Measurements from ENCODE around the gene COL27A1. TPM values are rescaled to one million over a fixed set of nuclear protein-coding genes. Genes with fewer than 3 reads are reported as not detected.

The COL27A1 gene
- total and polyA plus RNA-seq, 2 donors (not counting 1 experiment from before 2014, with no cell fraction given): 0.16 to 0.27 TPM

DNA sequence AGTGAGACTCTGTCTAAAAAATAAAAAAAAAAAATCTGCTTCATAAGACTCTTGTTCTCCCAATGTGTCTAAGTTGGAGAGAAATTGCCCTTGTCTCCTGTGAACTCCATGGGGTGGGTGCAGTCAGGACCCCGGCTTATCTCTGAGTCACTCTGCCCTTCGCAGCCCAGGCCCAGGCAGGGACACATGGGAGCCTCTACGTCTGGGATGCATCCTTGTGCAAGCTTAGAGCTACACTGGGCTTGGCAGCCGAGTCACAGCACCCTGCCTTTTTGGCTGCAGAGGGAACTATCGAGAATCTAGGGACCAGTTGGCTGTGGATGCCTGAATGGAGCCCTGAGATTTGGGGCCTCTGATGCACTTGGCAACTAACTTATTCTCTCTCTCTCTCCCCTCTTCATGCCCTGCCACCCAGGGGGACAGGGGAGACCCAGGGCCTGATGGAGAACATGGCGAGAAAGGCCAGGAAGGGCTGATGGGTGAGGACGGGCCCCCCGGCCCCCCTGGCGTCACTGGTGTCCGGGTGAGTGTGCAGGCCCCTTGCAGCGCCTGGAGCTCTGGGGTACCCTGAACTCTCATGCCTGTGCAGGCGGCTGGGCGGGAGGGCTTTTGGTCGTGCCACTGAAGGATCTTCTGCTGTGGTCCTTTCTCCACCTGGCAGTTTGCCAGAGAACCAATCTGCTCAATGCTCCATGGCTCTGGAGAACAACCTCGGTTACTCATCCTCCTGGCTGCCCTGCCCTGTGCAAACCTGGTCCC, 120.1 kb downstream of the COL27A1 start:
- Histone ChIP-seq H3K4me2 (replicated peaks; ENCODE audit: low read depth, low read length, poor library complexity, severe bottlenecking) (no peak overlapping the region), H3K9ac (ENCODE audit: low read length) (no peak overlapping the region), H3K4me3 (ENCODE audit: control extremely low read depth in 1 of 5, extremely low read depth in 1 of 5, insufficient read depth in 1 of 5, low read depth in 2 of 5, low read length in 4 of 5) (no peak overlapping the region), H3K79me2 (ENCODE audit: control insufficient read depth, insufficient read depth, low read length) (no peaks in the 10 kb centered on the region), H3K27me3 (replicated peaks in 1 of 4; ENCODE audit: control extremely low read depth in 1 of 4, control insufficient read depth in 3 of 4, insufficient read depth in 4 of 4, low read length in 3 of 4) (no peaks in the 10 kb centered on the region), H3K36me3 (replicated peaks in 1 of 2; ENCODE audit: control extremely low read depth in 1 of 2, control insufficient read depth in 1 of 2, extremely low read depth in 1 of 2, insufficient read depth in 2 of 2, low read length in 1 of 2) (no peaks in the 10 kb centered on the region), H4K20me1 (ENCODE audit: control insufficient read depth, insufficient read depth, low read length, poor library complexity, severe bottlenecking) (no peaks in the 10 kb centered on the region), H3K9me3 (ENCODE audit: control extremely low read depth in 1 of 3, control insufficient read depth in 2 of 3, insufficient read depth in 1 of 3, low read length in 2 of 3) (no peaks in the 10 kb centered on the region), H3K4me1 (ENCODE audit: control insufficient read depth in 2 of 2, insufficient read depth in 2 of 2, low read length in 2 of 2) (no peaks in the 10 kb centered on the region), H3K27ac (ENCODE audit: low read length in 2 of 2) (no peak overlapping the region), H2AFZ (ENCODE audit: insufficient read depth, low read depth, low read length, poor library complexity, severe bottlenecking) (no peak overlapping the region)
- POLR2A ChIA-PET: no interaction called here
- intact Hi-C loops (cut with micrococcal nuclease): no loop called here
- H3K27ac Mint-ChIP-seq: no peak overlapping the region
- no peak for TF ChIP-seq EZH2 (IDR thresholded peaks at IDR 0.05; ENCODE audit: borderline replicate concordance, insufficient read depth, low read depth, low read length, poor library complexity, severe bottlenecking)
- TF ChIP-seq, protein P1, sequence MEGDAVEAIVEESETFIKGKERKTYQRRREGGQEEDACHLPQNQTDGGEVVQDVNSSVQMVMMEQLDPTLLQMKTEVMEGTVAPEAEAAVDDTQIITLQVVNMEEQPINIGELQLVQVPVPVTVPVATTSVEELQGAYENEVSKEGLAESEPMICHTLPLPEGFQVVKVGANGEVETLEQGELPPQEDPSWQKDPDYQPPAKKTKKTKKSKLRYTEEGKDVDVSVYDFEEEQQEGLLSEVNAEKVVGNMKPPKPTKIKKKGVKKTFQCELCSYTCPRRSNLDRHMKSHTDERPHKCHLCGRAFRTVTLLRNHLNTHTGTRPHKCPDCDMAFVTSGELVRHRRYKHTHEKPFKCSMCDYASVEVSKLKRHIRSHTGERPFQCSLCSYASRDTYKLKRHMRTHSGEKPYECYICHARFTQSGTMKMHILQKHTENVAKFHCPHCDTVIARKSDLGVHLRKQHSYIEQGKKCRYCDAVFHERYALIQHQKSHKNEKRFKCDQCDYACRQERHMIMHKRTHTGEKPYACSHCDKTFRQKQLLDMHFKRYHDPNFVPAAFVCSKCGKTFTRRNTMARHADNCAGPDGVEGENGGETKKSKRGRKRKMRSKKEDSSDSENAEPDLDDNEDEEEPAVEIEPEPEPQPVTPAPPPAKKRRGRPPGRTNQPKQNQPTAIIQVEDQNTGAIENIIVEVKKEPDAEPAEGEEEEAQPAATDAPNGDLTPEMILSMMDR (IDR thresholded peaks at IDR 0.05): no peak
- CTCF ChIA-PET: no interaction called here
- DNase-seq (no peak), ATAC-seq (ENCODE audit: low read depth) (no peak)
- H3K27me3 Mint-ChIP-seq: peaks cover 16% of the 10 kb centered on the region
- 90% methylated on average over 15 of the region's 15 CpGs for WGBS (ENCODE audit: insufficient coverage)
- H3K4me1 Mint-ChIP-seq: no peaks in the 10 kb centered on the region
- no peaks in the 10 kb centered on the region for H3K9me3 Mint-ChIP-seq (ENCODE audit: insufficient read depth)
- H3K4me3 Mint-ChIP-seq: no peak overlapping the region

DNA sequence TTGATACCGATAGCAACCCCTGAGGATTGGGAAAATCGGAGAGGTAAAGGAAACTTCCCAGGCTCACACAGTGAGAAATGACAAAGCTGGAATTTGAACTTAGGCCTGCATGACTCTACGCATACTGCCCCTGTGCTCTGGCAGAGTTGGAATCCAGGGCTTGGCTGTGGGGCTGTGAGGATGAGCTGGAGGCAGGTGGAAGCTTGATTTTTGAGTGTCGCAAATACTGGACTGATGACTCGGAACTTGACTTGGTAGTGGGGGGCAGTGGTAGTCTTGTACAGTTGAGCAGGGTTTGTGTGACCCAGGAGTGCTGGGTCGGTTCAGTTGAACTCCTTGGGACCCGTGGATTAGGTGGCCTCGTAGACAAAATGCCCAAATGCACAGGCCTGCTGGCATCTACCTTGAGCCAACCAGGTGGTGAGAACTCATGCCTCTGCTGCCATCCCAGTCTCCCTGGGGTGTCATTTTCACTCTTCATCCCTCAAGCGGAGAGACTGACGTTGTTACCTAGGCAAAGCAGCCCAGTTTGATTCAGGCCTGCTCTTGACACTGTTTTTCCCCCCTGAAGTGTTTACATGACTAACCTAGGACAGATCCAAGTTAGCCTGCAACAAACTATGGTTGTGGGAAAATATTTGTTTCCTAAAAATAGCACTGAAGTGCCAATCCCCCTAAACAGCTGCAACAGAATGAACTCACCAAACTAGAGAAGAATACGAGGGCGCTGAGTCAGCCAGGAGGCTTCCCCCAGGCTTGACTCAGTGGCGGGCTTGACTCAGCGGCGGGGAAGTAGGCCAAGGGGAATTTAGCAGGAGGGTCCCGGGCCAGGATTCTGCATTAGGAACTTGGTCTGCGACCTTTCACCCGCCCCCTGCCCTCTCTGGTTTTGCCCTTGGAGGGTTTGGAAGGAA, 121.8 kb downstream of the COL27A1 start:
- no peak overlapping the region for H2AFZ ChIP-seq (ENCODE audit: insufficient read depth, low read depth, low read length, poor library complexity, severe bottlenecking)
- H3K9me3 ChIP-seq (ENCODE audit: control extremely low read depth in 1 of 3, control insufficient read depth in 2 of 3, insufficient read depth in 1 of 3, low read length in 2 of 3): no peaks in the 10 kb centered on the region
- 85% methylated on average over 16 of the region's 18 CpGs for WGBS (ENCODE audit: insufficient coverage)
- no peak overlapping the region for H3K27ac ChIP-seq (ENCODE audit: low read length in 2 of 2)
- no peaks in the 10 kb centered on the region for H3K9me3 Mint-ChIP-seq (ENCODE audit: insufficient read depth)
- ATAC-seq (ENCODE audit: low read depth) (no peak), DNase-seq (no peak)
- no peak overlapping the region for H3K4me3 Mint-ChIP-seq
- H3K4me3 ChIP-seq (ENCODE audit: control extremely low read depth in 1 of 5, extremely low read depth in 1 of 5, insufficient read depth in 1 of 5, low read depth in 2 of 5, low read length in 4 of 5): no peak overlapping the region
- no peak overlapping the region for H3K27ac Mint-ChIP-seq
- no peak for TF ChIP-seq EZH2 (IDR thresholded peaks at IDR 0.05; ENCODE audit: borderline replicate concordance, insufficient read depth, low read depth, low read length, poor library complexity, severe bottlenecking)
- TF ChIP-seq, protein P1 (IDR thresholded peaks at IDR 0.05): no peak
- ChIA-PET CTCF (no interaction called here), POLR2A (no interaction called here)
- H3K4me1 Mint-ChIP-seq: no peaks in the 10 kb centered on the region
- H3K79me2 ChIP-seq (ENCODE audit: control insufficient read depth, insufficient read depth, low read length): no peaks in the 10 kb centered on the region
- no peaks in the 10 kb centered on the region for H3K4me1 ChIP-seq (ENCODE audit: control insufficient read depth in 2 of 2, insufficient read depth in 2 of 2, low read length in 2 of 2)
- H3K27me3 Mint-ChIP-seq: peaks cover 15% of the 10 kb centered on the region
- no peak overlapping the region for H3K4me2 ChIP-seq (replicated peaks; ENCODE audit: low read depth, low read length, poor library complexity, severe bottlenecking)
- no peak overlapping the region for H3K9ac ChIP-seq (ENCODE audit: low read length)
- H4K20me1 ChIP-seq (ENCODE audit: control insufficient read depth, insufficient read depth, low read length, poor library complexity, severe bottlenecking): no peaks in the 10 kb centered on the region
- no peaks in the 10 kb centered on the region for H3K36me3 ChIP-seq (replicated peaks in 1 of 2; ENCODE audit: control extremely low read depth in 1 of 2, control insufficient read depth in 1 of 2, extremely low read depth in 1 of 2, insufficient read depth in 2 of 2, low read length in 1 of 2)
- intact Hi-C loops (cut with micrococcal nuclease): no loop called here
- H3K27me3 ChIP-seq (replicated peaks in 1 of 4; ENCODE audit: control extremely low read depth in 1 of 4, control insufficient read depth in 3 of 4, insufficient read depth in 4 of 4, low read length in 3 of 4): no peaks in the 10 kb centered on the region
